ENCODE measurements around the gene CAMK2D.

GRCh38 chr4:113644398-113644797, 117.1 kb downstream of the CAMK2D start:
- TF ChIP-seq EZH2phosphoT487 (IDR thresholded peaks at IDR 0.05; ENCODE audit: low read depth, severe bottlenecking, unreplicated experiment) = no peak
- TF ChIP-seq CTCF (IDR thresholded peaks at IDR 0.05; ENCODE audit: poor library complexity) = no peak
- TF ChIP-seq EZH2 (IDR thresholded peaks at IDR 0.05; ENCODE audit: borderline replicate concordance) = no peak

All from hepatocyte (in vitro differentiated cells).